ENCODE measurements around the gene DISP3.

GRCh38 chr1:11472284-11472683 lies 6.7 kb upstream of the DISP3 start:
- TF ChIP-seq GATA3 (IDR thresholded peaks at IDR 0.05; ENCODE audit: low read depth, low read length): no peak
- no peak for TF ChIP-seq GATA2 (IDR thresholded peaks at IDR 0.05; ENCODE audit: low read depth, low read length)

All from SH-SY5Y (cell line).